GM12878 (cell line): ENCODE data around the gene SLC7A5. TPM values are rescaled to one million over a fixed set of nuclear protein-coding genes. Genes with fewer than 3 reads are reported as not detected.
"Not testable (repeated sequence)": the region's sequence is repeated elsewhere in the genome, so short reads cannot be mapped to it uniquely, and the experiment has no call there.

Experiments used
- ATAC-seq: fragments of 200-7000 bp; cut with Tn5 transposase; 3 replicates; pipeline ENCODE4 v1.9.1; 2020; ENCODE audit warnings: mild to moderate bottlenecking, moderate library complexity
- BruUV-seq: library from RNA; stranded (reverse); fragments of 400-500 nt; replicated peaks from 2 replicates; lab custom pipeline; 2021; lab: Mats Ljungman, UMichigan
- CTCF ChIA-PET: fragments of 300-600 bp; sonication (Branson Sonifier 250); formaldehyde crosslinking; extraction: SDS; loops from one replicate; lab custom pipeline; 2021; ENCODE audit warnings: inconsistent platforms; lab: Yijun Ruan, JAX
- POLR2A ChIA-PET: fragments of 350-600 bp; formaldehyde crosslinking; extraction: SDS; loops from one replicate; lab custom pipeline; 2021; ENCODE audit warnings: inconsistent platforms; lab: Charles Lee
- RAD21 ChIA-PET: fragments of 300-600 bp; sonication (Branson Sonifier 250); formaldehyde crosslinking; loops from one replicate; lab custom pipeline; 2023; ENCODE audit warnings: antibody characterized with exemption; ENCODE audit not compliant: unreplicated experiment; lab: Charles Lee
- SMC1A ChIA-PET: fragments of 300-600 bp; sonication (Branson Sonifier 250); formaldehyde crosslinking; loops from one replicate; lab custom pipeline; 2023; ENCODE audit not compliant: unreplicated experiment, uncharacterized antibody; lab: Charles Lee
- DNase-seq: peaks from one replicate; pipeline ENCODE4 v3.0.0-alpha.2; 2011; ENCODE audit warnings: low read depth, low spot score
- FAIRE-seq: peaks from 3 replicates; lab custom pipeline; 2011; peaks lifted over from hg19 to GRCh38; lab: Jason Lieb, UNC
- H2AFZ ChIP-seq: 2 replicates; pipeline ENCODE4 v1.6.0; 2011; ENCODE audit warnings: low read depth, low read length, control low read depth; ENCODE audit not compliant: control insufficient read depth
- H3K27ac ChIP-seq: 2 replicates; pipeline ENCODE4 v1.5.1; 2011; ENCODE audit warnings: control low read depth; ENCODE audit not compliant: control insufficient read depth, insufficient read depth
- H3K27me3 ChIP-seq, 2 experiments: replicated peaks in 1 of 2; 2 replicates each; pipeline versions ENCODE4 v1.6.0 to v1.6.1; 2011; ENCODE audit warnings: low read length in 1 of 2; ENCODE audit not compliant: control insufficient read depth in 2 of 2, insufficient read depth in 2 of 2
- H3K36me3 ChIP-seq, 2 experiments: 2 replicates each; pipeline ENCODE4 v1.5.1; 2011; ENCODE audit warnings: low read length in 1 of 2; ENCODE audit not compliant: control insufficient read depth in 2 of 2, insufficient read depth in 2 of 2
- H3K4me1 ChIP-seq: 2 replicates; pipeline ENCODE4 v1.6.1; 2011; ENCODE audit warnings: mild to moderate bottlenecking, low read length, moderate library complexity, mixed read lengths; ENCODE audit not compliant: control insufficient read depth, insufficient read depth
- H3K4me2 ChIP-seq: 2 replicates; pipeline ENCODE4 v1.6.0; 2011; ENCODE audit warnings: control low read depth; ENCODE audit not compliant: control insufficient read depth, insufficient read depth
- H3K4me3 ChIP-seq: fragments of 200-600 bp; sonication (generic); 2 replicates; pipeline ENCODE4 v1.5.1; 2016
- H3K79me2 ChIP-seq: 2 replicates; pipeline ENCODE4 v1.6.0; 2011; ENCODE audit warnings: low read length; ENCODE audit not compliant: control insufficient read depth, insufficient read depth
- H3K9ac ChIP-seq: 2 replicates; pipeline ENCODE4 v1.8.0; 2011; ENCODE audit warnings: low read length, control low read depth, mixed read lengths; ENCODE audit not compliant: control insufficient read depth, insufficient read depth
- H3K9me3 ChIP-seq: replicated peaks from 3 replicates; pipeline ENCODE4 v1.5.1; 2011; ENCODE audit warnings: mild to moderate bottlenecking, low read length; ENCODE audit not compliant: control insufficient read depth, insufficient read depth
- H4K20me1 ChIP-seq: 2 replicates; pipeline ENCODE4 v1.6.0; 2011; ENCODE audit not compliant: control insufficient read depth, insufficient read depth
- FOXK2 ChIP-seq: fragments of 450-650 bp; IDR thresholded peaks from 2 replicates; pipeline ENCODE4 v1.6.1; 2017; ENCODE audit warnings: mild to moderate bottlenecking, moderate library complexity
- PKNOX1 ChIP-seq: fragments of 450-650 bp; IDR thresholded peaks from 2 replicates; pipeline ENCODE4 v1.6.1; 2016; ENCODE audit warnings: mild to moderate bottlenecking
- PML ChIP-seq: IDR thresholded peaks from 2 replicates; pipeline ENCODE4 v1.6.1; 2012; ENCODE audit warnings: low read length, inconsistent platforms
- POLR2A ChIP-seq: IDR thresholded peaks from 2 replicates; pipeline ENCODE4 v1.6.1; 2011; ENCODE audit warnings: low read depth, mild to moderate bottlenecking, low read length
- TARDBP ChIP-seq: IDR thresholded peaks from 2 replicates; pipeline ENCODE4 v1.6.1; 2016; ENCODE audit warnings: borderline replicate concordance
- WGBS: methylation state at CpG from one replicate; pipeline ENCODE4 v1.1.6; 2016; ENCODE audit warnings: low lambda C conversion rate; ENCODE audit not compliant: insufficient replicate concordance, insufficient coverage; ENCODE audit errors: missing lambda C conversion rate; 5-methylcytosine and 5-hydroxymethylcytosine counted together
- in situ Hi-C: fragments of 300-500 bp; cut with MboI; formaldehyde crosslinking; loops from 9 replicates; pipeline ENCODE4 v1.14.3; 2018; ENCODE audit warnings: mixed read lengths
- intact Hi-C: fragments of 100-400 bp; cut with micrococcal nuclease; formaldehyde crosslinking; loops from one replicate; pipeline ENCODE4 v1.14.2; 2022; ENCODE audit not compliant: unreplicated experiment
- polyA plus RNA-seq, 11 experiments: library from polyadenylated mRNA; depleted of rRNA in 4 of 11; unstranded in 6 of 11; stranded (reverse) in 5 of 11; fragments of >200 nt; fragmentation: Nextera tagmentation in 4 of 11; fragmentation: Illumina TruSeq in 1 of 11; extraction: Ambion mirVana in 4 of 11; extraction: Trizol in 1 of 11; gene quantifications; 1 replicate in 1 of 11; 2 replicates in 10 of 11; pipeline versions ENCODE4 v1.2.1 to v1.2.3, GENCODE V29; 2011 to 2016; ENCODE audit warnings: inconsistent platforms in 2 of 11, missing spikeins in 2 of 11, low read depth in 1 of 11
- total RNA-seq, 4 experiments: library from RNA; depleted of rRNA in 3 of 4; stranded (reverse); fragments of >200 nt in 3 of 4; fragmentation: Illumina TruSeq in 1 of 4; extraction: Trizol in 1 of 4; gene quantifications; 2 replicates each; pipeline versions ENCODE4 v1.2.1 to v1.2.3, GENCODE V29; 2013 to 2021

The SLC7A5 gene
- total and polyA plus RNA-seq, 10 of the 15 experiments (the other 5 are each of a cell fraction or from before 2014, with no cell fraction given): 2.3 to 101 (median 35.8) TPM

GRCh38 chr16:87858151-87858993, 10.9 kb downstream of the SLC7A5 start:
- WGBS: 95% methylated on average over 27 of the region's 27 CpGs
- DNase-seq, BruUV-seq, H4K20me1 ChIP-seq, H3K9me3 ChIP-seq, H3K27me3 ChIP-seq, intact Hi-C loops, H3K4me3 ChIP-seq, H3K9ac ChIP-seq, H2AFZ ChIP-seq, ATAC-seq, FAIRE-seq, H3K27ac ChIP-seq, in situ Hi-C loops: not testable (repeated sequence)
- ChIA-PET RAD21 (interaction anchor here (0.9 to 2.2 kb wide), 3 partner anchors 8 to 48 kb away, joined by 3 to 8 read pairs (median 5); no protein-coding TSS in a partner anchor), CTCF (interaction anchor here (1.3 to 5.3 kb wide), 3 partner anchors 8 to 79 kb away, joined by 11 to 40 read pairs (median 16); no protein-coding TSS in a partner anchor), POLR2A (interaction anchor here (1.3 kb wide), 1 partner anchor 79 kb away, joined by 3 read pairs; no protein-coding TSS in a partner anchor), SMC1A (interaction anchor here (2.4 kb wide), 1 partner anchor 78 kb away, joined by 9 read pairs; no protein-coding TSS in a partner anchor)
- TF ChIP-seq POLR2A: peak; percentile 7; the same call in 1 of the 2 replicates
- Histone ChIP-seq H3K4me1 (peaks cover 48% of the 10 kb centered on the region), H3K4me2 (0 out of 2 replicates have a peak overlapping the region, but pooled peaks have one; percentile 3), H3K79me2 (peaks cover 77% of the 10 kb centered on the region), H3K36me3 (peaks cover 3 to 21% of the 10 kb centered on the region in 2 experiments; a peak in 3 of 4 replicates)

- intact Hi-C loops (no loop called here), in situ Hi-C loops (no loop called here)
- no peak for ATAC-seq
- Histone ChIP-seq H3K4me1 (peaks cover 45% of the 10 kb centered on the region), H2AFZ (peak overlapping the region; percentile 39; the same call in 1 of the 2 replicates), H3K79me2 (peaks cover 75% of the 10 kb centered on the region), H3K27ac (peak overlapping the region; percentile 37; the same call in 1 of the 2 replicates), H3K4me2 (peak overlapping the region; percentile 87), H3K27me3 (no peaks in the 10 kb centered on the region), H3K9ac (peak overlapping the region; percentile 27), H3K36me3 (peaks cover 6 to 24% of the 10 kb centered on the region in 2 experiments; a peak in 3 of 4 replicates), H3K9me3 (no peaks in the 10 kb centered on the region), H3K4me3 (peak overlapping the region; percentile 30; the same call in 1 of the 2 replicates), H4K20me1 (no peaks in the 10 kb centered on the region; the same call in 1 of the 2 replicates)
- BruUV-seq: no TSS peak
- peak; percentile 28; the same call in 1 of the 2 replicates for TF ChIP-seq FOXK2
- no peak for TF ChIP-seq PKNOX1
- no peak for TF ChIP-seq TARDBP
- TF ChIP-seq PML: no peak
- POLR2A ChIA-PET: no interaction called here
- CTCF ChIA-PET: interaction anchor here (0.8 to 9.8 kb wide), 5 partner anchors 12 to 88 kb away, joined by 3 to 213 read pairs (median 5); partner anchors contain the start of gene SLC7A5
- SMC1A ChIA-PET: interaction anchor here (0.7 to 1.7 kb wide), 2 partner anchors 9 to 76 kb away, joined by 3 to 4 read pairs; no protein-coding TSS in a partner anchor
- no peak for FAIRE-seq
- DNase-seq: no peak
- RAD21 ChIA-PET: interaction anchor here (1.5 to 2.2 kb wide), 2 partner anchors 12 to 77 kb away, joined by 4 to 17 read pairs; partner anchors contain the start of gene SLC7A5
- 36% methylated on average over 15 of the region's 15 CpGs for WGBS
Observed at GRCh38 chr16:87856791-87857228, 12.5 kb downstream of the SLC7A5 start.
